Activated T-helper 1 cell treated with anti-CD3 and anti-CD28 coated beads, Interleukin-2, amount 50 U/mL, for 16 hours (primary cell): ENCODE measurements around the gene EGLN2.
"Not testable (repeated sequence)": the region's sequence is repeated elsewhere in the genome, so short reads cannot be mapped to it uniquely, and the experiment has no call there.

ENCODE experiments used
- DNase-seq, 2 donors: peaks; one replicate each; pipeline ENCODE4 v3.0.0-alpha.2; 2020; ENCODE audit warnings: low read depth in 1 of 2, low spot score in 1 of 2

The EGLN2 gene

DNA sequence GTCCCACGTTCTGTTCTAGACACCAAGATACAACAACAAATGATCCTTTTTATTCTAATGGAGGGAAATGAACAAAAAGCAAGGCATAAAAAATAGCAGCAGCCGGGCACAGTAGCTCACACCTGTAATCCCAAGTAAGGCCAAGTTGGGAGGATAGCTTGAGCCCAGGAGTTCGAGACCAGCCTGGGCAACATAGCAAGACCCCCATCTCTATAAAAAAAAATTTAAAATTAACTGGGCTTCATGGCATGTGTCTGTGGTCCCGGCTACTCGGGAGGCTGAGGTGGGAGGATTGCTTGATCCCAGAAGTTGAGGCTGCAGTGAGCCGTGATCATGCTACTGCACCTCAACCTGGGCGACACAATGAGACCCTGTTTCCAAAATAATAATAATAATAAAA is 22.6 kb upstream of the EGLN2 start:
- DNase-seq, result no peak

DNA sequence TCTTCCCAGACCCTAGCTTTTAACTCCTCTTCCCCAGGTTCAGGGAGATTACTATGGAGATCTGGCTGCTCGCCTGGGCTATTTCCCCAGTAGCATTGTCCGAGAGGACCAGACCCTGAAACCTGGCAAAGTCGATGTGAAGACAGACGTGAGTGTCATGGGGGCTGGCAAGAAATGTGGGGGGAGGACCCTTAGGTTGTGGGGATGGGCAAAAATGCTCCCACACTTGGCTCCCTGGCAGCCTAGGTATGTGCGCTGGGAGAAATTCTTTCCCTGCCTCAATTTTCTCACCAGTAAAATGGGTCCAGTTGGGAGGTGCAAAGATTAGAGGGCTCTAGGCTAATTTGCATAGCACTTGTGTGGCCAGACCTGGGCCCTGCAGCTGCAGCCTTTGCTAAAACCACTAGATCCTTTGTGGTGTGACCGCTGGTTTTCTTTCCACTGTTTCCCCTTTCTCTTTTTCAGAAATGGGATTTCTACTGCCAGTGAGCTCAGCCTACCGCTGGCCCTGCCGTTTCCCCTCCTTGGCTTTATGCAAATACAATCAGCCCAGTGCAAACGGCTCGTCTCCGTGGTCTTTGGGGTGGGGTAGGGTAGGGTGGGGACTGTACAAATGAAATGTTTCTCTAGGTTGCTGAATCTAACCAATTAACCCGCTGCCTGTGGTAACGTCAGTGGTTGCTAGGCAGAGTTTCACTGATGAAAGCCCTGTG is 21.9 kb upstream of the EGLN2 start:
- DNase-seq, result peak; percentile 76 to 78

DNA sequence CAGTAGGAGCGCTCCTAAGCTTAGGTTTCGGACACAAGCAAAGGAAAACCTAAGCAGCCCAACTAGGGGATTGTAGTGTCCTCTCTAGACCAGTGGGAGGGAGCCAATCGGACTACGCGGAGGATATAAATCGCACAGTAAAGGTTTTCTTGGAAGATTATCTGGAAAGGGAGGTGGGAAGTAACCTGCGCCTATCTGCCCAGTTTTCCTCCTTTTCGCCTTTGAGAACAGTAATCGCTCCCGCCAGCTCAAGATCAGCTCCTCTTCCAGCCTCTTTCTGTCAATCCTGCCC is 21.4 kb upstream of the EGLN2 start:
- DNase-seq, result no peak

DNA sequence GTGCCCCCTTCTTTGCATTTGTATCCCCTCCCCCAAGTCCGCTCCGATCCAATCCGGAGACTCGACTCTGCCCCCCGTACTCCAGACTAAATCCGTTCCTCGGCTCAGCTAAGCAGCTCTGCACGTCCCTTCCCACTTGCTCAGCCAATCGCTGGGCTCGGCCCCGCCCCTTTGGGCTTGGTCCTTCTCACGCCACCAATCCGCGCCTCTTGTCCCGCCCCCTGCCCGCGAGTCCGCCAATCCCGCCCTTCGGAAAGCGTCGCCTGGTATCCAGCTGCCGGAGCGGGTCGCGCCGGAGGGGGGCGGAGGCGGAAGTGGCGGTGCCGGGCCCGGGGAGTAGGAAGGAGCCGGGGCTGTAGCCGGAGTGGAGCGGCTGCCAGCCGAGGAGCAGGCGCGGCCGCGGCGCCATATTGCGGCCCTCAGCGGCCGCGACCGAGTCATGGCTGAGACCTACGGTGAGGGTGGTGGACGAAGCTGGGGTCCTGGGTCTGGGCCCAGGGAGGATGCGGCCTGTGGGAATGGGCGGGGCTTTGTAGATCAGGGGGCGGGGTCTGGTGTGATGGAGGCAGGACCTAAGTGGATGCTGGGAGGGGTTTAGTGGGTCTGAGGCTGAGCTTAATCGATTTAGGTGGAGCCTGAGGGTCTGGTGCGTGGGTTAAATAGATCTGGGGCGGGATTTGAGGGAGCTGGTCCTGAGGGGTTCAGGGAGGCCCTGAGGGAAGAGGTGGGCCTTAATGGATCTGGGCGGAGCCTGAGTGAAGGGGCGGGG is 20.9 kb upstream of the EGLN2 start, which contains the start of gene RAB4B:
TSS of gene RAB4B (plus strand) at position 311 of the 769 bp plus-strand sequence. CDS start at position 440, 129 bp downstream.
- DNase-seq, result peak; percentile 100

DNA sequence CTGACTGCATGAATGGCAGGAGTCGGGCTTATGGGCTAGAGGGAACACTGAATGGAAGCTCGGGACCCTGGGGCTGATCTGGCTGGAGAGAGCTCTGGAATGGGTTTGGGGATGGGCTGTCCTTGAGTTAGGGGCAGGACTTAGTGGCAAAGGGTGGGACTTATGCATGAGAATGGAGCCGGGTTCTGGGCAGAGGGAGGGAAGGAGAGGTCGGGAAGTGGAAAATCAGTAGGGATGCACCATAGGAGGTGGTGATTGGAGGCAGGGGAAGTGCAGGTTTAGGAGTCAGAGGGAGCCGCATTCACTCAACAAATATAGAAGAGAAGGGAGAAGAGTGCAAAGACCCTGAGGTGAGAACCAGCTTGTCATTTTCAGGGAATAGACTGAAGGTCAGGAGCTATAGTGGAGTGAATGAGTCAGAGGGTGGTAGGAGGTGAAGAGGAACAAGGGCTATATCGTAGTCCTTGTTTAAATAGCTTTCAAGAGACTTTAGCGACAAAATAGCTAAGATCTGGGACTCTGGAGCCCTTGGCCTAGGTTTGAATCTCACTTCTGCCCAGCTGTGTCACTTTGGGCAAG is 20.2 kb upstream of the EGLN2 start:
- no peak for DNase-seq

DNA sequence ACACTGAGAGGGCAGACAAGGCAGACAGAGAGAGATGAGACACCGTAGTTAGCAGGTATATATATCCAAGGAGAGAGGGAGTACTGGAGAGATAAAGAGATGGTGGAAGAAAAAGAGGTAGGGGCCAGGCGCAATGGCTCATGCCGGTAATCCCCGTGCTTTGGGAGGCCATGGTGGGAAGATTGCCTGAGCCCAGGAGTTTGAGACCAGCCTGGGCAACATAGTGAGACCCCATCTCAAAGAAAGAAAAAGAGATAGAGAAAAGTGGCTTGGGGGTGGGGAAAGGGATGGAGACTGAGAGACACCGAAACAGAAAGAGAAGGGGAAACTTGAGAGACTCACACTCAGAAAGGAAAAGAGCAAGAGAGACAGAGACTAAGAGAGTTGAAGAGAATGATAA is 18.4 kb upstream of the EGLN2 start:
- DNase-seq, result no peak

DNA sequence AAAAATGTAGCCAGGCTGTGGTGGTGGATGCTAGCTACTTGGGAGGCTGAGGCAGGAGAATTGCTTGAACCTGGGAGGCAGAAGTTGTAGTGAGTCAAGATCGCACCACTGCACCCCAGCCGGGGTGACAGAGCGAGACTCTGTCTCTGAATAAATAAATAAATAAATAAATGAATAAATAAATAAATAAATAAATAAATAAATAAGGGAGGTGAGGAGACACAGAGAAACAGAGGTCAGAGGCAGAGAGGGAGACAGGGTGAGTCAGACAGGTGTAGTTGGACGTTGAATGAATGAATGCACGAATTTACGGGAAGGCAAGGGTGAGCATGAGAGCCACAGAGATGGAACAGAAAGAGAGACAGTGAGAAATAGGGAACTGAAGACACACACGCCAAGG is 17.9 kb upstream of the EGLN2 start:
- DNase-seq, result no peak

DNA sequence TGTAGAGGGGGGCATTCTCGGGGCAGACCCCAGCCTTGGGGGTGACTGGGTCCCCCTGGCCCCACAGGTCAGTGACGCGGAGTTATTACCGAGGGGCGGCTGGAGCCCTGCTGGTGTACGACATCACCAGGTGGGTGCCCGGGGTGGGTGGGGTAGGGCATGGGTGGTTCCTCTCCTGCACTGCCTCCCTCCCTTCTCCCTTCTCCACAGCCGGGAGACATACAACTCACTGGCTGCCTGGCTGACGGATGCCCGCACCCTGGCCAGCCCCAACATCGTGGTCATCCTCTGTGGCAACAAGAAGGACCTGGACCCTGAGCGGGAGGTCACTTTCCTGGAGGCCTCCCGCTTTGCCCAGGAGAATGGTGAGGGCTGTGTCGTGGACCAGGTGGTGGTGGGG is 15.3 kb upstream of the EGLN2 start:
- DNase-seq, result no peak

DNA sequence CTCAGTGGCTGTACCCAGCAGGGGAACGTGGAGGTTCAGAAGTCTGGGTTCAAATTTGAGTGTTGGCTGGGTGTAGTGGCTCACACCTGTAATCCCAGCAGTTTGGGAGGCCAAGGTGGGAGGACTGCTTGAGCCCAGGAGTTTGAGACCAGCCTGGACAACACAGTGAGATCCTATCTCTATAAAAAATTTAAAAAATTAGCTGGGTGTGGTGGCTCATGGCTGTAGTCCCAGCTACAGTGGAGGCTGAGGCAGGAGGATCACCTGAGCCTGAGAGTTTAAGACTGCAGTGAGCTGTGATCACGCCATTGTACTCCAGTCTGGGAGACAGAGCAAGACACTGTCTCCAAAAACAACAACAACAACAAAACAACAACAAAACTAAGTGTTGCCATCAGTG is 14.8 kb upstream of the EGLN2 start:
- not testable (repeated sequence) for DNase-seq

DNA sequence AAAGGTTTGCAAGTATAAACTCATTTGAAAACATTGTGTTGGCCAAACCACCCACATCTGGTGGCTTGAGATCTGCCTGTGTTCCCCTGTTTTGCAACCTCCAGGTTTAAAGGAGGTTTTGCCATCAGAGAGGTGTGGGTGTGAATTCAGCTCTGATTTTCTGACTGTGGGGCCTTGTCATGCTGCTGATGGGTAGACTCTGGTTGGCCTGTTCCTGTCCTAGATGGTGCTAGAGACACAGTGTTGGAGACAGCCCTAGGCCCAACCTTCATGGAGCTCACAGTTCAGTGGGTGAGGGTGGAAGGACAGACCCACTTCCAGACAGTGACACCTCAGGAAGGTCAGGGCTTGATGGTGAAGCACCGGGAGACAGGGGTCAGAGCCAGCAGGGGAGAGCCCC is 13.5 kb upstream of the EGLN2 start:
- no peak for DNase-seq

DNA sequence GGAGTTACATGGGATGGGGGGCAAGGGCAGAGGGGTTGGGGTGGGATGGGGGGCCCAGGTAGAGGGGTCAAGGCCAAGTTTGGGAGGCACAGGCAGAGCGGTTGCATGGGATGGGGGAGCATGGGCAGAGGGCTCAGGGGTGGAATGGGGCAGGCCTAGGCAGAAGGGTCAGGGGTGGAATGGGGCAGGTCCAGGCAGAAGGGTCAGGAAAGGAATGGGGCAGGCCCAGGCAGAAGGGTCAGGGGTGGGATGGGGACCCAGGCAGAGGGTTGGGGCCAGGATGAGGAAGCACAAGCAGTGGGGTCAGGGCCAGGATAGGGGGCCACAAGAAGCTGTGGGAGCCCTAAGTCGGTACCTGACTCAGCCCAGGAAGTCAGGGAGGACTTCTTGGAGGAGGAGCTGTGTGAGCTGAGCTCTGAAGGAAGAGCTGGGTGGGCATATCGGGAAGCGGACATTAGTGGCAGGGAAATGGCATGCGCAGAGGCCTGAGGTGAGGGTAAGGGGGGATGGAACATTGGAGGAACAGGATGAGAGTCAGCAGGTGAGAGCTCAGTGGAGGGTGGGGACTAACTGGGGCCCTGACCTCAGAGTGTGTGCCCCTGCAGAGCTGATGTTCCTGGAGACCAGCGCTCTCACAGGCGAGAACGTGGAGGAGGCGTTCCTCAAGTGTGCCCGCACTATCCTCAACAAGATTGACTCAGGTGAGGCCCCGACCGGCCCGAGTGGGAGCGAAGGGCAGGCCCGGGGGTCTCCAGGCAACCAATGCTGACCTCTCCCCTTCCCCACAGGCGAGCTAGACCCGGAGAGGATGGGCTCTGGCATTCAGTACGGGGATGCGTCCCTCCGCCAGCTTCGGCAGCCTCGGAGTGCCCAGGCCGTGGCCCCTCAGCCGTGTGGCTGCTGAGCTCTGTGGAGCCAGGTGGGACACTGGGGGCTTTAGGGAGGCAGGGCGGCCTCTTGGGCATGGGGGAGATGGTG is 12.6 kb upstream of the EGLN2 start:
- no peak for DNase-seq

DNA sequence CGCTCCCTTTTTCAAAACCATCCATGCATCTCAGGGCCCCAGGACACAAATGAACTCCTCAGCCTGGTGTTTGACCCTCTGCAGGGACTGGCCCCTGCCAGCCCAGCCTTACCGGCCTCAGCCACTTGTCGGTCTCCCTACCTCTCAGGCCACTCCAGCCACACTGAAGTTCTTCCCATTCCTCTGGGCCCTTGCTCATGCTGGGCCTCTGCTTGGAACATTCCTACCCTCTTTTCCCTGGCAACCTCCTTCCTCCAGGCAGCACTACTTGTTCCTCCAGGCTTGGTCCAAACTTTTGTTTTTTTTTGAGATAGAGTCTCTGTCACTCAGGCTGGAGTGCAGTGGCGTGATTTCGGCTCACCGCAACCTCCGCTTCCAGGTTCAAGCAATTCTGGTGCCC is 7.6 kb upstream of the EGLN2 start:
- DNase-seq, result no peak

DNA sequence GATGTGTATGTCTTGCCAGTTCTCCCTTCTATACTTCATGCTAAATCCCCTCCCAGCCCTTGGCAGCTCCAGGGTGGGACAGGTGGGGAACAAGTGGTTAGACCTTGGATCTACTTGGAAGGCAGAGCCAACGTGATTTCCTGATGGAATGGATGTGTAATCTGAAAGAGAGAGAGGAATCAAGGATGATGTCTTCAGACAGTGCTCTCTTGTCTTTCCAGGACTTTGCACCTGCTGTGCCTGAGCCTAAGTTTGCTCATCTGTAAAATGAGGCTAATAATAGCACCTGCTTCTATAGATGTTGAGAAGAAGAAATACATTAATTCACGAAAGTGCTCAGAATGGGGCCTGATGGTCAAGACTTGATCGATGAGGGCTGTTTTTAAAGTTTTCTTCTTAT is 7.0 kb upstream of the EGLN2 start:
- no peak for DNase-seq

DNA sequence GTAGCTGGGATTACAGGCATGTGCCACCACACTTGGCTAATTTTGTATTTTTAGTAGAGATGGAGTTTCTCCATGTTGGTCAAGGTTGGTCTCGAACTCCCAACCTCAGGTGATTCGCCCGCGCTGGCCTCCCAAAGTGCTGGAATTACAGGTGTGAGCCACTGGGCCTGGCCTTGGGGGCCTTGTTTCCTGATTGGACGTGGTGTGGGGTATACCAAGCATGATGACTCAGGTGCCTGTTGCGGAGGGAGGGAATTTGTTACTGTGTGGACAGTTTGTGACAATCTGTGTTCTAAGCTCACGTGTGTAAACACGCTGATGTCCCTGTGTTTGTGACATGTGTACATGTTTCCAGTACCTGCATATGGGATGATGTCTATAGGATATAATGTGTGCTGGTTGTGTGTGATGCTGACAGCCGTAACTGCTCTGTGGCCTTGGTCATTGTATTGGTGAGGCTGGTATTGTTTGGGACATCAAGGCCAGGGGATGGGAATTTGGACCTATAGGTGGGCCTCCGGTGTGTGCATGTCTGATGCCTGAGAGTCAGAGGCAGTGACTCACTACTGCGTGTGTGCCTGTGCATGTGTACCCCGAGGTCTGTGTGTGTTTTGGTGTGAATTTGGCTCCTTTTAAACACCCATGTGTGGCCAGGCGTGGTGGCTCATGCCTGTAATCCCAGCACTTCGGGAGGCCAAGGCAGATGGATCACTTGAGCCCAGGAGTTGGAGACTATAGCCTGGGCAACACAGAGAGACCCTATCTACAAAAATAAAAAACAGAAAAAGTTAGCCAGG is 1.6 kb upstream of the EGLN2 start:
- DNase-seq, result no peak

DNA sequence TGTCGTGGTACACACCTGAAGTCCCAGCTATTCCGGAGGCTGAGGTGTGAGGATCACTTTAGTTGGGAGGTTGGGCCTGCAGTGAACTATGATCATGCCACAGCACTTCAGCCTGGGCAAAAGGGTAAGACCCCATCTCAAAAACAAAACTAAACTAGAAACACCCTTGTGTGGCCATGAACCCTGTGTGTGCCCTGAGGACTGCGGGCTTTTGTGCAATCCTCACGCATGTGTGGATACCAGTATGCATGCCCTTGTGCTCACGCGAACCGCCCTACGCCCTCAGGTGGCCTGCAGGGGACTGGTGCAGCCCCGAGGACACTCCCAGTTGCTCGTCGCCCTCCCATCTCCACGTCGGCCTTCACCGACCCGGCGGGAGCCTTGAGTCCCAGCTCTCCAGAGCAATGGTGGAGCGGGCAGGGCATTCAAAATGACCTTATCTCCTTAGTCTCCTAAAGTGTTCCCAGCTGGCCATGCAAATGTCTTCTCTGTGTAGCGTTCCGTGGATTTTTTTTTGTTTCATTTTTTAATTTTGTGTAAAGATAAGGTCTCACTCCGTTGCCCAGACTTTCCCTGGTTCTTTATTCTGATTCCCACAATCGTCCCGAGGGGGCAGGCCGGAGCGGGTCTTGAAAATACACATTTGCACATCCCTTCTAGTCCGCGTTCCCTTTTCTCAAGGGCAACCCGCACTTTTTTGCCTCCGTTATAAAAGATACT is 868 bp upstream of the EGLN2 start:
- DNase-seq, result peak; percentile 40 to 42

DNA sequence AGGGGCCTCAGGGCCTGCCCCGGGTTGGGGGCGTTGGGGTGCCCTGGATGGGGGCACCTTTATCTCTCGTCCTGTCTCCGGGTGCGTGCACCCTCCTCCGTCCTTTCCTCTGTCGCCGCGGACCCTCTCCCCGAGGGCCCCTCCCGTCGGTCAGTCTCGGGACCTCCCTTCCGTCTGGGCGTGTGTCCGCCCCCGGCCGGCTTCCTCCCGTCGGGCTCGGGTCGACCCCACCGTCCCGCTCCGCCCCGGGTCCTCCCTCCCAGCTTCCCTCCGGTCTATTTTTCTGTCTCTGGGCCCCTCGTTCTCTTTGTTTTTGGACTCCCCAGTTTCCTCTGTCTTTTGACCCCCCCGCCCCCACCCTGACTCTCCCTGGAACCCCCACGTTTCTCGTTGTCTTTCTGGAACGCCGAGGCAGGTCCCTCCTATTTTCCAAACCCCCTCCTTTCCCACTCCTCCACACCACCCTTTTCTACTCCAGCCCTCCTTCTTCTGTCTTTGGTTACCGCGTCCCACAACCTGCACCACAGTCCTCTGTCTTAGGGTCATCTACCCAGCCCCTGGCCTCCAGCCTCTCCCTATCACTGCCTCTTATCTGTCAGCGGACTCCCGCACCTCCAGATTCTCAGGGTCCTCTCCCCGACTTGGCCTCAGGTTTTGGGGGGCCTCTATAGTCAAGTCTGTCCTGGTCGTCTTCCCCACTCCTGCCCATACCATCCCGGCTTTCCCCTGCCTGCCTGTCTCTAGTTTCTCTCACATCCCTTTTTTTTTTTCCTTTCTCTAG is 757 bp downstream of the EGLN2 start:
- DNase-seq, result no peak

DNA sequence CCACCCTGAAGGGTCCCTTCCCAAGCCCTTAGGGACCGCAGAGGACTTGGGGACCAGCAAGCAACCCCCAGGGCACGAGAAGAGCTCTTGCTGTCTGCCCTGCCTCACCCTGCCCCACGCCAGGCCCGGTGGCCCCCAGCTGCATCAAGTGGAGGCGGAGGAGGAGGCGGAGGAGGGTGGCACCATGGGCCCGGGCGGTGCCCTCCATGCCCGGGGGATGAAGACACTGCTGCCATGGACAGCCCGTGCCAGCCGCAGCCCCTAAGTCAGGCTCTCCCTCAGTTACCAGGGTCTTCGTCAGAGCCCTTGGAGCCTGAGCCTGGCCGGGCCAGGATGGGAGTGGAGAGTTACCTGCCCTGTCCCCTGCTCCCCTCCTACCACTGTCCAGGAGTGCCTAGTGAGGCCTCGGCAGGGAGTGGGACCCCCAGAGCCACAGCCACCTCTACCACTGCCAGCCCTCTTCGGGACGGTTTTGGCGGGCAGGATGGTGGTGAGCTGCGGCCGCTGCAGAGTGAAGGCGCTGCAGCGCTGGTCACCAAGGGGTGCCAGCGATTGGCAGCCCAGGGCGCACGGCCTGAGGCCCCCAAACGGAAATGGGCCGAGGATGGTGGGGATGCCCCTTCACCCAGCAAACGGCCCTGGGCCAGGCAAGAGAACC is 1.5 kb downstream of the EGLN2 start:
- DNase-seq, result no peak

DNA sequence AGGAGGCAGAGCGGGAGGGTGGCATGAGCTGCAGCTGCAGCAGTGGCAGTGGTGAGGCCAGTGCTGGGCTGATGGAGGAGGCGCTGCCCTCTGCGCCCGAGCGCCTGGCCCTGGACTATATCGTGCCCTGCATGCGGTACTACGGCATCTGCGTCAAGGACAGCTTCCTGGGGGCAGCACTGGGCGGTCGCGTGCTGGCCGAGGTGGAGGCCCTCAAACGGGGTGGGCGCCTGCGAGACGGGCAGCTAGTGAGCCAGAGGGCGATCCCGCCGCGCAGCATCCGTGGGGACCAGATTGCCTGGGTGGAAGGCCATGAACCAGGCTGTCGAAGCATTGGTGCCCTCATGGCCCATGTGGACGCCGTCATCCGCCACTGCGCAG is 2.0 kb downstream of the EGLN2 start:
- DNase-seq, result no peak
